H1 (cell line): ENCODE data around the gene HIBCH. TPM values are rescaled to one million over a fixed set of nuclear protein-coding genes. Genes with fewer than 3 reads are reported as not detected.

Experiments used
- FOSL1 ChIP-seq: IDR thresholded peaks from 2 replicates; pipeline ENCODE4 v1.6.1; 2011; ENCODE audit warnings: mild to moderate bottlenecking, low read depth, low read length, moderate library complexity; ENCODE audit not compliant: insufficient read depth
- PHF8 ChIP-seq: fragments of 200-600 bp; sonication (generic); conservative IDR thresholded peaks from 2 replicates; pipeline ENCODE4 v1.7.1; 2012; ENCODE audit warnings: low read depth, mild to moderate bottlenecking, inconsistent platforms, low read length, moderate library complexity
- RFX5 ChIP-seq: IDR thresholded peaks from 2 replicates; pipeline ENCODE4 v1.6.1; 2011; ENCODE audit warnings: low read depth, low read length, improper control_type of control experiment, borderline replicate concordance
- polyA plus RNA-seq, 7 experiments: library from polyadenylated mRNA; depleted of rRNA in 3 of 7; stranded (reverse) in 5 of 7; unstranded in 2 of 7; fragments of >200 nt in 5 of 7; fragments of 200-250 nt in 2 of 7; gene quantifications; 1 replicate in 5 of 7; 2 replicates in 1 of 7; 4 replicates in 1 of 7; pipeline versions ENCODE4 v1.2.1 to v1.2.3, GENCODE V29; 2011 to 2013; ENCODE audit warnings: missing spikeins in 2 of 7, mixed read lengths in 2 of 7
- total RNA-seq: library from RNA; stranded (reverse); fragmentation: NEBNext Ultra II Directional; extraction: Animal tissue kit (Norgen Biotek cat#: 25700); gene quantifications from 2 replicates; pipeline ENCODE4 v1.2.1, GENCODE V29; 2021
- TF ChIP-seq, protein P1 (sequence below): fragments of 300-600 bp; sonication (generic); IDR thresholded peaks from 2 replicates; pipeline ENCODE4 v1.7.1; 2012; ENCODE audit warnings: low read length, moderate library complexity, mild to moderate bottlenecking, inconsistent platforms; ENCODE audit not compliant: insufficient replicate concordance
- TF ChIP-seq, protein P2 (sequence below): IDR thresholded peaks from 2 replicates; pipeline ENCODE4 v1.6.1; 2012; ENCODE audit warnings: inconsistent platforms

Gene HIBCH
- total and polyA plus RNA-seq, 2 of the 8 experiments (the other 6 are each of a cell fraction or from before 2014, with no cell fraction given), result 7.5 to 31.8 TPM

DNA sequence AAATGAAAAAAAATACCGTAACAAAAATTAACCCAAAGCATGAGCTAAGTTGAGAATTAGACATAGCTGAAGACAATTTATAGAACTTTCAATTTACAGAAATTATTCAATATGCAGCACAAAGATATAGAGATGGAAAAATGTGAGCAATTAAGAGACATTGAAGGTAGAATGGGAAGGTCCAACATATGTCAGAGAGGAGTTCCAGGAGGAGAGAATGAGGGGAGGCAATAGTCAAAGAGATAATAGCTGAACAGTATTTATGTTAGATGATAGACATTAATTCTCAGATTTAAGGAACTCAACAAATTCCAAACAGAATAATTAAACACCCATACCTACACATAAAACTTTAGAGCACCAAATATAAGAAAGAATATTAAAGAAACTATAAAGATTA is 154.1 kb downstream of the HIBCH start (continued):
- TF ChIP-seq, protein P1, sequence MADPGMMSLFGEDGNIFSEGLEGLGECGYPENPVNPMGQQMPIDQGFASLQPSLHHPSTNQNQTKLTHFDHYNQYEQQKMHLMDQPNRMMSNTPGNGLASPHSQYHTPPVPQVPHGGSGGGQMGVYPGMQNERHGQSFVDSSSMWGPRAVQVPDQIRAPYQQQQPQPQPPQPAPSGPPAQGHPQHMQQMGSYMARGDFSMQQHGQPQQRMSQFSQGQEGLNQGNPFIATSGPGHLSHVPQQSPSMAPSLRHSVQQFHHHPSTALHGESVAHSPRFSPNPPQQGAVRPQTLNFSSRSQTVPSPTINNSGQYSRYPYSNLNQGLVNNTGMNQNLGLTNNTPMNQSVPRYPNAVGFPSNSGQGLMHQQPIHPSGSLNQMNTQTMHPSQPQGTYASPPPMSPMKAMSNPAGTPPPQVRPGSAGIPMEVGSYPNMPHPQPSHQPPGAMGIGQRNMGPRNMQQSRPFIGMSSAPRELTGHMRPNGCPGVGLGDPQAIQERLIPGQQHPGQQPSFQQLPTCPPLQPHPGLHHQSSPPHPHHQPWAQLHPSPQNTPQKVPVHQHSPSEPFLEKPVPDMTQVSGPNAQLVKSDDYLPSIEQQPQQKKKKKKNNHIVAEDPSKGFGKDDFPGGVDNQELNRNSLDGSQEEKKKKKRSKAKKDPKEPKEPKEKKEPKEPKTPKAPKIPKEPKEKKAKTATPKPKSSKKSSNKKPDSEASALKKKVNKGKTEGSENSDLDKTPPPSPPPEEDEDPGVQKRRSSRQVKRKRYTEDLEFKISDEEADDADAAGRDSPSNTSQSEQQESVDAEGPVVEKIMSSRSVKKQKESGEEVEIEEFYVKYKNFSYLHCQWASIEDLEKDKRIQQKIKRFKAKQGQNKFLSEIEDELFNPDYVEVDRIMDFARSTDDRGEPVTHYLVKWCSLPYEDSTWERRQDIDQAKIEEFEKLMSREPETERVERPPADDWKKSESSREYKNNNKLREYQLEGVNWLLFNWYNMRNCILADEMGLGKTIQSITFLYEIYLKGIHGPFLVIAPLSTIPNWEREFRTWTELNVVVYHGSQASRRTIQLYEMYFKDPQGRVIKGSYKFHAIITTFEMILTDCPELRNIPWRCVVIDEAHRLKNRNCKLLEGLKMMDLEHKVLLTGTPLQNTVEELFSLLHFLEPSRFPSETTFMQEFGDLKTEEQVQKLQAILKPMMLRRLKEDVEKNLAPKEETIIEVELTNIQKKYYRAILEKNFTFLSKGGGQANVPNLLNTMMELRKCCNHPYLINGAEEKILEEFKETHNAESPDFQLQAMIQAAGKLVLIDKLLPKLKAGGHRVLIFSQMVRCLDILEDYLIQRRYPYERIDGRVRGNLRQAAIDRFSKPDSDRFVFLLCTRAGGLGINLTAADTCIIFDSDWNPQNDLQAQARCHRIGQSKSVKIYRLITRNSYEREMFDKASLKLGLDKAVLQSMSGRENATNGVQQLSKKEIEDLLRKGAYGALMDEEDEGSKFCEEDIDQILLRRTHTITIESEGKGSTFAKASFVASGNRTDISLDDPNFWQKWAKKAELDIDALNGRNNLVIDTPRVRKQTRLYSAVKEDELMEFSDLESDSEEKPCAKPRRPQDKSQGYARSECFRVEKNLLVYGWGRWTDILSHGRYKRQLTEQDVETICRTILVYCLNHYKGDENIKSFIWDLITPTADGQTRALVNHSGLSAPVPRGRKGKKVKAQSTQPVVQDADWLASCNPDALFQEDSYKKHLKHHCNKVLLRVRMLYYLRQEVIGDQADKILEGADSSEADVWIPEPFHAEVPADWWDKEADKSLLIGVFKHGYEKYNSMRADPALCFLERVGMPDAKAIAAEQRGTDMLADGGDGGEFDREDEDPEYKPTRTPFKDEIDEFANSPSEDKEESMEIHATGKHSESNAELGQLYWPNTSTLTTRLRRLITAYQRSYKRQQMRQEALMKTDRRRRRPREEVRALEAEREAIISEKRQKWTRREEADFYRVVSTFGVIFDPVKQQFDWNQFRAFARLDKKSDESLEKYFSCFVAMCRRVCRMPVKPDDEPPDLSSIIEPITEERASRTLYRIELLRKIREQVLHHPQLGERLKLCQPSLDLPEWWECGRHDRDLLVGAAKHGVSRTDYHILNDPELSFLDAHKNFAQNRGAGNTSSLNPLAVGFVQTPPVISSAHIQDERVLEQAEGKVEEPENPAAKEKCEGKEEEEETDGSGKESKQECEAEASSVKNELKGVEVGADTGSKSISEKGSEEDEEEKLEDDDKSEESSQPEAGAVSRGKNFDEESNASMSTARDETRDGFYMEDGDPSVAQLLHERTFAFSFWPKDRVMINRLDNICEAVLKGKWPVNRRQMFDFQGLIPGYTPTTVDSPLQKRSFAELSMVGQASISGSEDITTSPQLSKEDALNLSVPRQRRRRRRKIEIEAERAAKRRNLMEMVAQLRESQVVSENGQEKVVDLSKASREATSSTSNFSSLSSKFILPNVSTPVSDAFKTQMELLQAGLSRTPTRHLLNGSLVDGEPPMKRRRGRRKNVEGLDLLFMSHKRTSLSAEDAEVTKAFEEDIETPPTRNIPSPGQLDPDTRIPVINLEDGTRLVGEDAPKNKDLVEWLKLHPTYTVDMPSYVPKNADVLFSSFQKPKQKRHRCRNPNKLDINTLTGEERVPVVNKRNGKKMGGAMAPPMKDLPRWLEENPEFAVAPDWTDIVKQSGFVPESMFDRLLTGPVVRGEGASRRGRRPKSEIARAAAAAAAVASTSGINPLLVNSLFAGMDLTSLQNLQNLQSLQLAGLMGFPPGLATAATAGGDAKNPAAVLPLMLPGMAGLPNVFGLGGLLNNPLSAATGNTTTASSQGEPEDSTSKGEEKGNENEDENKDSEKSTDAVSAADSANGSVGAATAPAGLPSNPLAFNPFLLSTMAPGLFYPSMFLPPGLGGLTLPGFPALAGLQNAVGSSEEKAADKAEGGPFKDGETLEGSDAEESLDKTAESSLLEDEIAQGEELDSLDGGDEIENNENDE, result no peak
- TF ChIP-seq, protein P2, sequence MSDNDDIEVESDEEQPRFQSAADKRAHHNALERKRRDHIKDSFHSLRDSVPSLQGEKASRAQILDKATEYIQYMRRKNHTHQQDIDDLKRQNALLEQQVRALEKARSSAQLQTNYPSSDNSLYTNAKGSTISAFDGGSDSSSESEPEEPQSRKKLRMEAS, result no peak
- TF ChIP-seq PHF8 (no peak), FOSL1 (no peak), RFX5 (no peak)
